ENCODE data around the gene TSPOAP1. TPM values are rescaled to one million over a fixed set of nuclear protein-coding genes. Genes with fewer than 3 reads are reported as not detected.

The TSPOAP1 gene
- total and polyA plus RNA-seq, 2 of the 4 experiments (the other 2 are of a cell fraction): 0.90 to 1.6 TPM

- WGBS, 2 experiments (ENCODE audit: extremely low coverage in 2 of 2, insufficient read length in 1 of 2): no CpG with 5 or more reads among the region's 6 CpGs
- Histone ChIP-seq H3K36me3 (ENCODE audit: control insufficient read depth, insufficient read depth, low read length) (no peaks in the 10 kb centered on the region), H4K20me1 (ENCODE audit: insufficient read depth, low read length) (no peaks in the 10 kb centered on the region), H3K9me1 (ENCODE audit: insufficient read depth, low read length) (no peaks in the 10 kb centered on the region), H3K27ac (ENCODE audit: insufficient read depth, low read length) (no peak overlapping the region), H3K27me3 (ENCODE audit: control insufficient read depth, insufficient read depth, low read length) (peaks cover 4% of the 10 kb centered on the region), H4K5ac (ENCODE audit: low read depth, low read length) (no peak overlapping the region), H3K56ac (ENCODE audit: extremely low read depth, insufficient read depth, low read length) (no peak overlapping the region), H3K4ac (ENCODE audit: low read depth, low read length) (no peak overlapping the region), H4K8ac (ENCODE audit: low read depth in 2 of 2, low read length in 2 of 2) (no peak overlapping the region), H3K4me3 (ENCODE audit: insufficient read depth, low read depth, low read length) (no peak overlapping the region), H3K14ac (replicated peaks; ENCODE audit: low read depth, low read length) (no peak overlapping the region), H2BK5ac (ENCODE audit: low read depth, low read length, poor library complexity, severe bottlenecking) (no peak overlapping the region), H3K23ac (ENCODE audit: low read depth, low read length) (no peak overlapping the region), H3K9ac (ENCODE audit: low read depth, low read length) (no peak overlapping the region), H2BK20ac (ENCODE audit: low read depth, low read length) (no peak overlapping the region), H2AK5ac (ENCODE audit: low read depth, low read length) (no peak overlapping the region), H2BK120ac (ENCODE audit: low read depth, low read length) (no peak overlapping the region), H3K4me1 (ENCODE audit: control insufficient read depth, insufficient read depth, low read length) (no peaks in the 10 kb centered on the region), H3K18ac (ENCODE audit: low read depth, low read length) (no peak overlapping the region), H3K4me2 (ENCODE audit: low read depth, low read length) (no peak overlapping the region), H3K79me1 (ENCODE audit: low read depth in 1 of 2, low read length in 2 of 2) (no peaks in the 10 kb centered on the region), H4K91ac (ENCODE audit: insufficient read depth, low read depth, low read length) (no peak overlapping the region), H2BK15ac (ENCODE audit: low read depth, low read length) (no peak overlapping the region), H2AFZ (replicated peaks; ENCODE audit: low read length, poor library complexity) (no peak overlapping the region), H2AK9ac (replicated peaks; ENCODE audit: low read depth, low read length, poor library complexity) (no peak overlapping the region), H3K9me3 (ENCODE audit: control insufficient read depth, insufficient read depth, low read length) (no peaks in the 10 kb centered on the region)
- TF ChIP-seq MXI1 (IDR thresholded peaks at IDR 0.05; ENCODE audit: borderline replicate concordance, low read depth, low read length): no peak
- no peak for TF ChIP-seq RCOR1 (IDR thresholded peaks at IDR 0.05; ENCODE audit: insufficient replicate concordance, low read length)
- no peak for TF ChIP-seq RAD21 (IDR thresholded peaks at IDR 0.05; ENCODE audit: low read length)
- no peak for TF ChIP-seq POLR2A (IDR thresholded peaks at IDR 0.05; ENCODE audit: low read depth, low read length)
- TF ChIP-seq MAFK (IDR thresholded peaks at IDR 0.05; ENCODE audit: low read depth, low read length): no peak
- no peak for TF ChIP-seq NFE2L2 (IDR thresholded peaks at IDR 0.05; ENCODE audit: low read depth, low read length)
- no TSS peak for BruUV-seq (replicated peaks)
- in situ Hi-C loops (cut with MboI; ENCODE audit: low sequenced_read_pairs) (no loop called here), intact Hi-C loops (cut with micrococcal nuclease) (no loop called here), dilution Hi-C loops (cut with HindIII; ENCODE audit: low sequenced_read_pairs, unreplicated experiment) (no loop called here)
- ChIA-PET POLR2A (ENCODE audit: unreplicated experiment) (no interaction called here), CTCF (interaction anchor here (1.2 kb wide), 1 partner anchor 19 kb away, joined by 3 read pairs; no protein-coding TSS in a partner anchor)
- DNase-seq (no peak), ATAC-seq (ENCODE audit: low read depth) (no peak)
These were observed 59.6 kb downstream of the TSPOAP1 start for GRCh38 chr17:58268774-58269556.

All from IMR-90 (cell line).